ENCODE results near the gene C7. TPM values are rescaled to one million over a fixed set of nuclear protein-coding genes. Genes with fewer than 3 reads are reported as not detected.

Gene C7
- total RNA-seq, 4 donors from 2014 or later = 0.98 to 5.7 (median 4.5) TPM

DNA sequence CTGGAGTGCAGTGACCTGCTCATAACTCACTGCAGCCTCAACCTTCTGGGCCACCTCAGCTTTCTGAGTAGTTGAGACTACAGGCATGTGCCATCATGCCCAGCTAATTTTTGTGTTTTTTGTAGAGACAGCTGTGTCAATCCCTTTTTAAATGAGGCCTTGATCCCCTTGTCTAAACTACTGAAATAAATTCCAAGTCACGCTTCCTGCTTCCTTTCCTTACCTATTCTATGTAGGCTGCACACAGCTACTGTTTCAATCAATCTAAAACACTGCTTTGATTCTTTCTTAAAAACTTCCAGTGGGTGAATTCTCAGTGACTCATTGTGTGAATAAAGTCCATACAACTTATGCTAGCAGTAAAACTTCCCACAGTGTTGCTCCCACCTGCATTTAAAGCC lies 2.9 kb upstream of the C7 start:
- Histone ChIP-seq H3K27ac (no peak overlapping the region), H3K9me3 (no peaks in the 10 kb centered on the region), H3K4me1 (peaks cover 9 to 13% of the 10 kb centered on the region in 2 donors), H3K4me3 (no peak overlapping the region), H3K36me3 (no peaks in the 10 kb centered on the region), H3K27me3 (no peaks in the 10 kb centered on the region)
- ATAC-seq (no peak), DNase-seq (no peak)
- in situ Hi-C loops (cut with MboI; ENCODE audit: low sequenced_read_pairs in 4 of 4) (loop anchor here in 3 of 4 donors (25.0 kb wide), 1 partner anchor 931 kb away; no protein-coding TSS in a partner anchor), intact Hi-C loops (cut with DNase I; ENCODE audit: low total_unique reads) (loop anchor here (5.0 to 10.0 kb wide), 3 partner anchors 86 to 428 kb away; no protein-coding TSS in a partner anchor)
- TF ChIP-seq POLR2A (IDR thresholded peaks at IDR 0.05) = no peak
- TF ChIP-seq CTCF (IDR thresholded peaks at IDR 0.05 in 4 of 5, conservative IDR thresholded peaks at IDR 0.05 in 1 of 5) = no peak

GRCh38 chr5:40909723-40910122 lies 426 bp downstream of the C7 start:
- H3K27ac ChIP-seq = no peak overlapping the region
- ATAC-seq (no peak), DNase-seq (no peak)
- no peak overlapping the region for H3K4me3 ChIP-seq
- no peaks in the 10 kb centered on the region for H3K36me3 ChIP-seq
- H3K9me3 ChIP-seq = no peaks in the 10 kb centered on the region
- H3K4me1 ChIP-seq = peaks cover 3 to 4% of the 10 kb centered on the region in 2 donors
- no peaks in the 10 kb centered on the region for H3K27me3 ChIP-seq
- in situ Hi-C loops (cut with MboI; ENCODE audit: low sequenced_read_pairs in 4 of 4) (loop anchor here in 3 of 4 donors (25.0 kb wide), 1 partner anchor 928 kb away; no protein-coding TSS in a partner anchor), intact Hi-C loops (cut with DNase I; ENCODE audit: low total_unique reads) (loop anchor here (5.0 to 10.0 kb wide), 3 partner anchors 83 to 425 kb away; no protein-coding TSS in a partner anchor)
- TF ChIP-seq POLR2A (IDR thresholded peaks at IDR 0.05) = no peak
- no peak for TF ChIP-seq CTCF (IDR thresholded peaks at IDR 0.05 in 4 of 5, conservative IDR thresholded peaks at IDR 0.05 in 1 of 5)

GRCh38 chr5:40911266-40911665 lies 2.0 kb downstream of the C7 start:
- H3K9me3 ChIP-seq = no peaks in the 10 kb centered on the region
- H3K27ac ChIP-seq = no peak overlapping the region
- no peaks in the 10 kb centered on the region for H3K4me1 ChIP-seq
- H3K36me3 ChIP-seq = no peaks in the 10 kb centered on the region
- no peak for TF ChIP-seq POLR2A (IDR thresholded peaks at IDR 0.05)
- TF ChIP-seq CTCF (IDR thresholded peaks at IDR 0.05 in 4 of 5, conservative IDR thresholded peaks at IDR 0.05 in 1 of 5) = no peak
- no peak overlapping the region for H3K4me3 ChIP-seq
- ATAC-seq = no peak
- no peak for DNase-seq
- in situ Hi-C loops (cut with MboI; ENCODE audit: low sequenced_read_pairs in 4 of 4) = loop anchor here in 3 of 4 donors (25.0 kb wide), 1 partner anchor 926 kb away; no protein-coding TSS in a partner anchor
- no peaks in the 10 kb centered on the region for H3K27me3 ChIP-seq
- intact Hi-C loops (cut with DNase I; ENCODE audit: low total_unique reads) = no loop called here

GRCh38 chr5:40914835-40915234 lies 5.5 kb downstream of the C7 start:
- no peak for ATAC-seq
- in situ Hi-C loops (cut with MboI; ENCODE audit: low sequenced_read_pairs in 4 of 4) (loop anchor here in 3 of 4 donors (25.0 kb wide), 1 partner anchor 922 kb away; no protein-coding TSS in a partner anchor), intact Hi-C loops (cut with DNase I; ENCODE audit: low total_unique reads) (no loop called here)
- H3K36me3 ChIP-seq = no peaks in the 10 kb centered on the region
- no peaks in the 10 kb centered on the region for H3K9me3 ChIP-seq
- H3K4me1 ChIP-seq = no peaks in the 10 kb centered on the region
- no peak for TF ChIP-seq CTCF (IDR thresholded peaks at IDR 0.05 in 4 of 5, conservative IDR thresholded peaks at IDR 0.05 in 1 of 5)
- no peaks in the 10 kb centered on the region for H3K27me3 ChIP-seq
- no peak for DNase-seq
- H3K27ac ChIP-seq = no peak overlapping the region
- H3K4me3 ChIP-seq = no peak overlapping the region

All from gastrocnemius medialis (tissue), 4 donors.